ENCODE measurements around the gene PIGT.
A peak's percentile ranks its signal among the peaks of the same experiment; 100 is the strongest.
"Not testable (repeated sequence)": the region's sequence is repeated elsewhere in the genome, so short reads cannot be mapped to it uniquely, and the experiment has no call there.

PIGT gene

GRCh38 chr20:45467172-45467571 lies 51.2 kb downstream of the PIGT start:
- DNase-seq: no peak

GRCh38 chr20:45467861-45468260 lies 51.9 kb downstream of the PIGT start:
- no peak for DNase-seq

GRCh38 chr20:45469336-45470261 lies 53.7 kb downstream of the PIGT start, which contains the start of gene WFDC2:
Gene WFDC2 (plus strand): TSS chr20:45469753. CDS start chr20:45469782, 29 bp downstream.
- DNase-seq: peak; percentile 26

- DNase-seq: peak; percentile 52
These were observed 54.5 kb downstream of the PIGT start for GRCh38 chr20:45470262-45470931.

- DNase-seq: no peak
These were observed 55.0 kb downstream of the PIGT start for GRCh38 chr20:45470937-45471336.

GRCh38 chr20:45472286-45472685 lies 56.3 kb downstream of the PIGT start:
- DNase-seq: not testable (repeated sequence)

Measured in femur (tissue), 1 donor.